Lung (tissue), 12 donors: ENCODE measurements around the gene CLEC6A. TPM values are rescaled to one million over a fixed set of nuclear protein-coding genes. Genes with fewer than 3 reads are reported as not detected.

ENCODE experiments used
- ATAC-seq: fragments of 200-7000 bp; cut with Tn5 transposase; one replicate; pipeline ENCODE4 v1.9.1; 2020; ENCODE audit warnings: moderate number of reproducible peaks; ENCODE audit not compliant: insufficient read depth, low FRiP score
- DNase-seq, 3 donors: peaks; one replicate each; pipeline ENCODE4 v3.0.0-alpha.2; 2013 to 2017
- H3K27ac ChIP-seq, 2 donors: one replicate each; pipeline ENCODE4 v1.5.1; 2013; ENCODE audit warnings: mild to moderate bottlenecking in 2 of 2, moderate library complexity in 2 of 2, control low read depth in 1 of 2, inconsistent platforms in 1 of 2, low read depth in 1 of 2, low read length in 1 of 2
- H3K27me3 ChIP-seq, 3 donors: one replicate each; pipeline ENCODE4 v1.5.1; 2013; ENCODE audit warnings: low read length in 2 of 3; ENCODE audit not compliant: control insufficient read depth in 3 of 3, insufficient read depth in 3 of 3
- H3K36me3 ChIP-seq, 4 donors: one replicate each; pipeline ENCODE4 v1.5.1; 2013; ENCODE audit warnings: low read length in 4 of 4, mild to moderate bottlenecking in 1 of 4, moderate library complexity in 1 of 4; ENCODE audit not compliant: control insufficient read depth in 4 of 4, insufficient read depth in 4 of 4
- H3K4me1 ChIP-seq, 5 donors: one replicate each; pipeline ENCODE4 v1.5.1; 2013; ENCODE audit warnings: low read length in 5 of 5, mild to moderate bottlenecking in 2 of 5, moderate library complexity in 1 of 5; ENCODE audit not compliant: control insufficient read depth in 5 of 5, insufficient read depth in 5 of 5
- H3K4me3 ChIP-seq: one replicate; pipeline ENCODE4 v1.5.1; 2013; ENCODE audit warnings: mild to moderate bottlenecking, control low read depth, moderate library complexity
- H3K9ac ChIP-seq, 2 donors: one replicate each; pipeline ENCODE4 v1.5.1; 2013; ENCODE audit warnings: low read length in 2 of 2, control low read depth in 1 of 2; ENCODE audit not compliant: insufficient read depth in 1 of 2
- H3K9me3 ChIP-seq, 4 donors: one replicate each; pipeline ENCODE4 v1.5.1; 2013; ENCODE audit warnings: low read length in 3 of 4, mild to moderate bottlenecking in 1 of 4, moderate library complexity in 1 of 4; ENCODE audit not compliant: control insufficient read depth in 4 of 4, insufficient read depth in 3 of 4
- WGBS, 2 donors: extraction: QIAGEN DNeasy Blood & Tissue Kit; methylation state at CpG; one replicate each; pipeline ENCODE4 v1.1.7; 2013; 5-methylcytosine and 5-hydroxymethylcytosine counted together
- polyA plus RNA-seq, 2 donors: library from polyadenylated mRNA; stranded (reverse); fragments of 200-250 nt; gene quantifications; one replicate each; pipeline ENCODE4 v1.2.1, GENCODE V29; 2013
- total RNA-seq, 2 donors: library from RNA; depleted of rRNA in 1 of 2; stranded (reverse); fragments of >200 nt in 1 of 2; gene quantifications; one replicate each; pipeline ENCODE4 v1.2.1, GENCODE V29; 2014 to 2021
- TF ChIP-seq, protein P1 (sequence below): IDR thresholded peaks from 2 replicates; pipeline ENCODE4 v1.5.1; 2012; ENCODE audit warnings: mild to moderate bottlenecking; ENCODE audit errors: control extremely low read depth, extremely low read depth
- donor health status: control.
- donor health status: control.
- donor health status: Bipolar disorder and iron deficiency.
- donor health status: healthy.
- donor health status: DM: yes; HTN: yes; CAD: no.

CLEC6A gene
- total and polyA plus RNA-seq, 4 donors = 0.20 to 2.0 (median 0.69) TPM

GRCh38 chr12:8499616-8500015 is 43.9 kb downstream of the CLEC6A start:
- H3K36me3 ChIP-seq = no peaks in the 10 kb centered on the region
- H3K9ac ChIP-seq = no peak overlapping the region
- H3K4me3 ChIP-seq = no peak overlapping the region
- no peak for ATAC-seq
- TF ChIP-seq, protein P1, sequence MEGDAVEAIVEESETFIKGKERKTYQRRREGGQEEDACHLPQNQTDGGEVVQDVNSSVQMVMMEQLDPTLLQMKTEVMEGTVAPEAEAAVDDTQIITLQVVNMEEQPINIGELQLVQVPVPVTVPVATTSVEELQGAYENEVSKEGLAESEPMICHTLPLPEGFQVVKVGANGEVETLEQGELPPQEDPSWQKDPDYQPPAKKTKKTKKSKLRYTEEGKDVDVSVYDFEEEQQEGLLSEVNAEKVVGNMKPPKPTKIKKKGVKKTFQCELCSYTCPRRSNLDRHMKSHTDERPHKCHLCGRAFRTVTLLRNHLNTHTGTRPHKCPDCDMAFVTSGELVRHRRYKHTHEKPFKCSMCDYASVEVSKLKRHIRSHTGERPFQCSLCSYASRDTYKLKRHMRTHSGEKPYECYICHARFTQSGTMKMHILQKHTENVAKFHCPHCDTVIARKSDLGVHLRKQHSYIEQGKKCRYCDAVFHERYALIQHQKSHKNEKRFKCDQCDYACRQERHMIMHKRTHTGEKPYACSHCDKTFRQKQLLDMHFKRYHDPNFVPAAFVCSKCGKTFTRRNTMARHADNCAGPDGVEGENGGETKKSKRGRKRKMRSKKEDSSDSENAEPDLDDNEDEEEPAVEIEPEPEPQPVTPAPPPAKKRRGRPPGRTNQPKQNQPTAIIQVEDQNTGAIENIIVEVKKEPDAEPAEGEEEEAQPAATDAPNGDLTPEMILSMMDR = no peak
- DNase-seq = no peak
- peaks cover 0 to 4% (median 0%) of the 10 kb centered on the region in 3 donors for H3K27me3 ChIP-seq
- no peak overlapping the region for H3K27ac ChIP-seq
- no peaks in the 10 kb centered on the region for H3K4me1 ChIP-seq
- WGBS, 2 donors = 56 to 60% methylated on average over 4 of the region's 4 CpGs
- H3K9me3 ChIP-seq = no peaks in the 10 kb centered on the region

DNA sequence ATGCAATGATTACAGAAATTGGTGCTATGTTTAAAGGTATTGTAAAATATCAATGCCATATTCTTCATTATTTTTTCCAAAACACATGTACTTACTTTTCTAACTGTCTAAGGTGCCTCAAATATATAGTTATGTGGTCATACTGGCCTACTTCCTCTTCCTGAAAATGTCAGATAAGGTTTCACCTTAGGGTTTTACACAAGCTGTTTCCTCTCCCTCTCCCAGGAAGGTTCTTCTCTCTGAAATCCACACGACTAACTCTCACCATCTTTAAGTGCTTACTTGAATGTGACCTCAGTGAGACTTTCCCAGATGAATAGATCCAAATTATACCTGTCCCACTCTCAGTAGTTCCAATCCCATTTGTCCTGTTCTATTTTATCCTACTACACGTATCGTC is 46.0 kb downstream of the CLEC6A start:
- TF ChIP-seq, protein P1 = no peak
- H3K4me1 ChIP-seq = no peaks in the 10 kb centered on the region

DNA sequence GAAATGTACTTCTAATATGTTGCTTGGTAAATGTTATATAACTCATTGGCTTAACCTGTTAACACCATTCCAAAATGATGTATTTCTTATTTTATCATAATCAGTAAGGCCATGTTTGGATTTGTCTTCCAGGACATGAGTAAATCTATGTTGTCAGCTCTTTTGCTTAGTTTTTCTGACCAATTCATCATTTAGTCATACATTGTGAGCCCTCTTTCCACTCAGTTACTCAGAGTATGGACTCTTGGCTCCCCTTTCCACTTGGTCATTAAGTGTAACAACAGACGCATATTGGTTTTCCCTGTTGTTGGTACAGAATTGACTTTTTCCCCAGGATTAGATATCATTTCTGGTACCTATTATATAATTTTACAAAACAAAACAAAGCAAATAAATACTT is 48.6 kb downstream of the CLEC6A start:
- TF ChIP-seq, protein P1 = no peak
- no peak overlapping the region for H3K9ac ChIP-seq
- H3K27ac ChIP-seq = no peak overlapping the region
- no peaks in the 10 kb centered on the region for H3K27me3 ChIP-seq
- H3K4me1 ChIP-seq = peaks cover 0 to 2% (median 0%) of the 10 kb centered on the region in 5 donors
- H3K36me3 ChIP-seq = no peaks in the 10 kb centered on the region
- ATAC-seq = no peak
- 91 to 100% methylated on average over 1 of the region's 1 CpG for WGBS, 2 donors
- no peak overlapping the region for H3K4me3 ChIP-seq
- DNase-seq = no peak
- no peaks in the 10 kb centered on the region for H3K9me3 ChIP-seq

More for the DNA sequence above, 46.0 kb downstream of the CLEC6A start:
- Histone ChIP-seq H3K36me3 (no peaks in the 10 kb centered on the region), H3K27ac (no peak overlapping the region), H3K27me3 (peaks cover 0 to 4% (median 0%) of the 10 kb centered on the region in 3 donors), H3K9me3 (no peaks in the 10 kb centered on the region), H3K4me3 (no peak overlapping the region), H3K9ac (no peak overlapping the region)
- 43 to 58% methylated on average over 3 of the region's 3 CpGs for WGBS, 2 donors
- no peak for DNase-seq
- no peak for ATAC-seq

DNA sequence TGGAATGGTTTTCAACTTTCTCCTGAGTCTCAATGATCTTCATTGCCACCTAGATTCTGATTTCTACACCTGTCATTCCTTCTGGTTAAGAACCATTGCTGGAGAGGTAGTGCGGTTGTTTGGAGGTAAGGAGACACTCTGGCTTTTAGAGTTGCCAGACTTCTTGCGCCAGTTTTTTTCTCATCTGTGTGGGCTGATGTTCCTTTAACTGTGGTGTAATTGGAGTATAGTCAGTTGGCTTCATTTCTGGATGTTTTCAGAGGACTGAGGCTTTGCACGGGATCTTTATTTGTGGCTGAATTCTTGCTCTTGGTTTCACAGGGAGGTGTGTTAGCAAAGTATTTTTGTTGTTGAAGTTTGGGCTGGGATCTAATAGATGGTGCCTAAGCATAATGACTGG is 51.8 kb downstream of the CLEC6A start:
- Histone ChIP-seq H3K4me1 (peaks cover 0 to 2% (median 0%) of the 10 kb centered on the region in 5 donors), H3K9ac (no peak overlapping the region), H3K9me3 (peaks cover 0 to 2% (median 0%) of the 10 kb centered on the region in 4 donors), H3K27me3 (no peaks in the 10 kb centered on the region), H3K36me3 (no peaks in the 10 kb centered on the region), H3K27ac (no peak overlapping the region), H3K4me3 (no peak overlapping the region)
- DNase-seq (no peak), ATAC-seq (no peak)
- TF ChIP-seq, protein P1 = no peak
- 84 to 95% methylated on average over 3 of the region's 3 CpGs for WGBS, 2 donors
